Fibroblast of gingiva (primary cell): Measurements from ENCODE around the gene OPCML.

ENCODE experiments used
- DNase-seq: peaks from one replicate; pipeline ENCODE4 v3.0.0-alpha.2; 2011; ENCODE audit warnings: low read depth

OPCML gene

GRCh38 chr11:133541021-133541719 is 8.9 kb upstream of the OPCML start:
- no peak for DNase-seq

DNA sequence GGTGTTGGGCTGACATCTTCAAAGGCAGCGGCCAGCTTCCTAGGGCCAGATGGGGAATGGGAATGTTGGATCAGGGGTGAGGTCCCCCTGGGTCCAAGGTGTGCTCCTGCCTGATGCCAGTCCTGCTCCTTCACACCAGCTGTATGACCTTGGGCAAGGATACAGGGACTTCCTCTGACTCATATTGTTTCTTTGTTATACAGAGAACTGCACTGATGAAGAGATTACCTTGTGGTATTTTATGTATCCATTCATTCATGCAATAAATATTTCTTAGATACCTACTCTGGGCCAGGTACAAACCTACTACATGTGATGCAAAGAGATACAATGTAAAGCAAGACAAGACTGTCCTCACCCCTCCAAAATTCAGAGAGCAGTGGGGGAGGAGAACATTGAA is 3.9 kb upstream of the OPCML start:
- DNase-seq = no peak

GRCh38 chr11:133533205-133533604 is 904 bp upstream of the OPCML start:
- DNase-seq = no peak

- no peak for DNase-seq
These were observed 843 bp downstream of the OPCML start for GRCh38 chr11:133531458-133531857.

DNA sequence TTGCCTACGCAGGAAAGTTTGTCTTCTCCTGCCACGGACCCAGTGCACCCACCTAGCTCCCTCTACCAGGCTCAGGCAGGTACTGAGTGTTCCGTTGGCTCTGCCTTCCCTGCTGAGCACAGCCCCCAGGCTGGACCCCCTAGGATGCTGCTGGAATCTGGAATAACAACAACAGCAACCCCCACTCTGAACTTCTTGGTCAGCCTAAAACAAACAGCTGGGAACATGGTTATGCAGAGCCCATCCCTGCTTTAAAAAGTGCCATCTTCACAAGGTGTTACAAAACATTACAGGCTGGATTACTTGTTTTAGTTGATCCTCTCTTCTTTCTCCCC is 1.8 kb downstream of the OPCML start:
- DNase-seq = no peak

DNA sequence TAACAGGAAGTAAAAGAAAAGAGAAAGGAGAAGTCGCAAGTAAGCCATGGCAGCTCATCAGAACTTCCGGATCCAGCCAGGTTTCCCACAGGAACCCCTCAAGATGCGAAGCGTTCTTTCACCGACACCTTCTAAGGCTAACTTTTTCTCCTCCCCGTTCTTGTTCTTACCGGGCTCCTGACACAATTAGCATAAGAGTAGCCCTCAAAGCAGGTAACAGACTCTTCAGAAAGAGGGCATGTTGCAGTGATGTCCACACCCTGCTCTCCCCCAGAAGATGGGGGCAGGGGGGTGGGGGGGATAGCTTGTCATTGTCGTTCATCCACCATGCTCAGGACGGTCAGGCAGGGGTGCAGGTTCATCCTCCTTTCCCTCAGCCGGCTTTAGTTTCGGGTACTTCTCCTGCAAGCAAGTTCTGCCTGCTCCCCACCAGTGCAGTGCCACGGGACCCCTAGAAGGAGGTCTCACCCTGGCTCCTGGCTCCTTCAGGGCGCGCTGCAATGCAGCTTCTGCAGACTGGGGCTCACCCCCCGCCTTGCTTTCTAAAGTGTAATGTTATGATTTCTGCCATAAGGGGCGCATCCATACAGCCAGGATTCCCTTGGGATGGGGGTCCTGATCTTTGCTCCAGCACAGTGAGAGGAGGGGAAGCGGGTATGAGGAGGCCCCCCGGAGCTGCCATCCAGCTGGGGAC is 2.3 kb downstream of the OPCML start:
- no peak for DNase-seq

DNA sequence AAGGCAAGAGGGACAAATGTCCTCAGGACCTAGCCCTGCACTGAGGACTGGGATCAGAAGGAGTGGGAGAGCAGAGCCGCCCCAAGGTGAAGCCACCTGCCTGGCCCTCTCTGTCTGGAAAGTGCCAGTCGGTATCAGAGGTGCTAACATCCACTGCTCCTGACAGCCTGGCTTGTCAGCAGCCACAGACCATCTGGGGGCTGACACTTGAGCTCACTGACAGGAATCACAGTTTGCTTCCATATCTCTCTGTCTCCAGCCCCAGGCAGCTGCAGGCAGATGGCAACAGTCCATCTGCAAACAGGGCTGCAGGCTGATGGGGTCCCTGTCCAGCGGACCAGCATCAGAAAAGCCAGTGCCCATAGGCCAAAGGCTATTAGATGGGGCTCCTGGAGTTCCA is 5.5 kb downstream of the OPCML start:
- DNase-seq = no peak

GRCh38 chr11:133525976-133526375 is 6.3 kb downstream of the OPCML start:
- DNase-seq = no peak

DNA sequence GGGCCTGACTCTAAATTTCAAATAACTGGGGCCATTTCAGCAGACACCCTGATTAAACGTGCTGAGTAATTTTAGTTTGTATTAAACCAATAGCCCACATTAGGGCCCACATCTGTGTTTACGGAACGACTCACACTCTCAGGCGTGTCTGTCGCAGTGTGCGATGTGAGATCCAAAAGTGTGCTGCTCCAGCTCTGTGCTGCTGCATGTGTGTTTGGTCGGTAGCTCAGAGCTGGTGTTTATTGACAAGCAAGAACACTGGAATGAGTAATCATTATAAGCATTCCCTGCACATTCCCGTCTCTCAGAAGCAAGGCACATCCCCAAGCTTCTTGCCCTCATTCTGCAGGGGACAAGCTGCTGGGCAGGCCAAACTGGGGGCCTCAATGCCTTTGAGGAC is 7.8 kb downstream of the OPCML start:
- no peak for DNase-seq

- DNase-seq = no peak
These were observed 10.0 kb downstream of the OPCML start for GRCh38 chr11:133522344-133522743.

DNA sequence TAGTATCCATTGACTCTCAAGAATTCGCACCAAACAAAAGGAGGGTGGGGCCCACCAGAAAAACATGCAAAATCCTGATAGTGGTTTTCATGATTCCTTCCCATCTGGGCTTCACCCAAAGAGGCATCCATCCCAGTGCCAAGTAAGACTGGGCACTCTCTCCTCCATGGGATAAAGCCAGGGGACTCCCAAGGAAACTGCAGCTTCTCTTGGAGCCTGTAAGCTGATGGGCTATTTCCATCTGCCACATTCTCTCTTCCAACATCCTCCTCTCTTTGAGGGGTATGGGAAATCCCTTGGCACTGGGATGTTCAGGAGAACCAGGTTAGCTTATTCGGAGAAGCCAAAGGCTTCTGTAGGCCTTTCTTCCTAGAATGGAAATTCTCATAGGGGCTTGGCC is 10.8 kb downstream of the OPCML start:
- no peak for DNase-seq

GRCh38 chr11:133520707-133521106 is 11.6 kb downstream of the OPCML start:
- DNase-seq = no peak

GRCh38 chr11:133519560-133519959 is 12.7 kb downstream of the OPCML start:
- DNase-seq = no peak

- DNase-seq = no peak
These were observed 13.5 kb downstream of the OPCML start for GRCh38 chr11:133518702-133519264.

GRCh38 chr11:133516845-133517244 is 15.5 kb downstream of the OPCML start:
- no peak for DNase-seq

GRCh38 chr11:133515107-133515506 is 17.2 kb downstream of the OPCML start:
- DNase-seq = no peak

- DNase-seq = no peak
These were observed 22.2 kb downstream of the OPCML start for GRCh38 chr11:133509924-133510697.

GRCh38 chr11:133508468-133508867 is 23.8 kb downstream of the OPCML start:
- no peak for DNase-seq

DNA sequence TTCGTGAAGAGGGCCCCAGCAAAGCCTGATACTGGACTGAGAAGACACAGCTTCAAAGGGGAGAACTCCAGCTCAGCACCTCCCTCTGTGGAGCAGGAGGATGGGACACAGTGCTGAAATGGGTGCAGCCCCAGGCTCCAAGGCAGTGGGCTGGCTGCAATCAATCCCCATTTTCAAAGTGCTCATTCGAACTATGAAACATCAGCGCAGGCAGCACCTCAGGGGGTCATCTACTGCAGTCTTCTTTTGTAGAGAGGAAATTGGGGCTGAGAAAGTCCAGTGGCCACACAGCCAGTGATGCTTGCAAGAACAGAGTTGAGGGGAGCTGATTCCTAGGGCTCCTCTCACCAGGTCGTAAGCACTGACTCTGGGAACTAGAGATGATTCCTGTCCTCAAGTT is 25.1 kb downstream of the OPCML start:
- no peak for DNase-seq

GRCh38 chr11:133506551-133507094 is 25.7 kb downstream of the OPCML start:
- no peak for DNase-seq

- no peak for DNase-seq
These were observed 26.3 kb downstream of the OPCML start for GRCh38 chr11:133506023-133506422.

DNA sequence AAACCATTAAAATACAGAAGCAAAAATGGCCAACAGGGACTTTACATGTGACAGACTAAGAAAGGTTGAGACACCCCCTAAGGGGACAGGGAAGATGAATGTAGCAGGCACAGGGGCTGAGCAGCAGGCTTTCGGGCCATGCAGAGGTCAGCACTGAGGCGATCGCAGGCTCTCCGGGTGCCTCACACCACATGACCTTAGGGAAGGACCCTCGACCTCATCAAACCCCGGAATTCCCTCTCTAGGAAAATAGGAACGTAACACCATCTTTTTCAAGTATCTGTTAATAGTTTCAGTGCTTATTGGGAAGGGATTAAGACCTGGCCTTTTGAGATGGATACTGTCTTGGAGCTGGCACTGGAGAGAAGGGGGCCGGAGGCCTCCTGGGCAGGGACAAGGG is 27.4 kb downstream of the OPCML start:
- no peak for DNase-seq

DNA sequence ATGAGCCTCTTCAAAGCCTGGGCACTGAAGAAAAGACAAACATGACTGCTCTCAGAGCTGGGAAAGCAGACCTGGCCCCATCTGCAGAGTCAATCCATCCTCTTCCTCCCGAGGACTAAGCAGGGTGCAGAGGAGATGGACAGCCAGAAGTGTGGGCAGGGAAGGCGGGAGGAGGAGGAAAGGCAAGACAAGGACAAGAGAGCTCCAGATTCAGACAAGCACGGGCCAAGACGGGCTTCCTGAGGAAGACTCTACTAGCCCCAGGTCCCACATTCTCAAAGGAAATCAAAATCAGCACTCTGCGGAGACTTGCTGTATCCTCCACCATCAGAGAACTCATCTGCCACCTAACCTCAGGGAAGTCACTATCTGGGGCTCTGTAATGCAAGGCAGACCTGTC is 28.5 kb downstream of the OPCML start:
- DNase-seq = no peak
